Measurements from ENCODE around the gene DHCR24.

DHCR24 gene

DNA sequence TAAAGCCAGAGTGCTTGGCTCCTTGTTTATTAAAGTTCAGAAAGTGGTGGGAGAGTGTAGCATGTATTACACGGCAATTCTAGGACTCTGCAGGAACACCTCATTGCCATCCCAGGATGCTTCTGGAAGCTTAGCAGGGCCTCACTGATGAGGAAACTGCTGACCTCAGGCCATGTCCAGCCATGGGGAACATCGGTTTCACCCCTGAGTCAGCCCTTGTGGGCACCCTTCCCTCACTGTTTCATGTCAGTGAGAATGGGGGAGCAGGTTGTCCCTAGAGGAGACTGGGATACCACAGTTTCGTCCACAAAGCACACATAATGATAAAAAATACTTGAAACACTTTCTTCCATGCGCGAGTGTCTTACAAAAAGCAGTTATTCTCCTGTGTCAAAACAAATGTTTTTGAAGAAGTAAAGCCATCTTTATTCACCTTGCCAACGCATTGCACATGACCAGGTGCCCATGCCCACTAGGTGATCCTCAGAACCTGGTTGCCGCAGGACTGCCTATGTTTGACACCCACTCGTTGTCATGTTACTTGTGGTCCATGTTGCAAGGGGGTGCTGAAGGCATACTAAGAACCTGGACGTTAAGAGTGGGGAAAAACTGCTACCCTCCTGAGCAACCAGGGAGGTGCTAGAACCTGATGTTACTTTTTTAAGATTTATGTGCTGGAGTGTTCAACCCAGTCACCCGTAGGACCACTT is 44.6 kb downstream of the DHCR24 start:
- no peaks in the 10 kb centered on the region for H3K27me3 ChIP-seq (ENCODE audit: insufficient read depth, low read length)
- no peak overlapping the region for H3K27ac ChIP-seq (ENCODE audit: low read depth, low read length, poor library complexity, severe bottlenecking)
- no peak overlapping the region for H3K4me3 ChIP-seq (ENCODE audit: low read depth, low read length, poor library complexity, severe bottlenecking)
- H3K79me2 ChIP-seq (ENCODE audit: insufficient read depth, low read length): no peaks in the 10 kb centered on the region
- H3K4me2 ChIP-seq (ENCODE audit: low read length): no peak overlapping the region
- peaks cover 5% of the 10 kb centered on the region; the same call in 1 of the 2 replicates for H3K36me3 ChIP-seq (ENCODE audit: insufficient read depth, low read length)
- H3K9me2 ChIP-seq (ENCODE audit: low read depth, low read length): no peaks in the 10 kb centered on the region
- H4K20me1 ChIP-seq (ENCODE audit: insufficient read depth, low read length): no peaks in the 10 kb centered on the region
- no peaks in the 10 kb centered on the region for H3K4me1 ChIP-seq (ENCODE audit: insufficient read depth, low read length, severe bottlenecking)
- TF ChIP-seq, protein P1, sequence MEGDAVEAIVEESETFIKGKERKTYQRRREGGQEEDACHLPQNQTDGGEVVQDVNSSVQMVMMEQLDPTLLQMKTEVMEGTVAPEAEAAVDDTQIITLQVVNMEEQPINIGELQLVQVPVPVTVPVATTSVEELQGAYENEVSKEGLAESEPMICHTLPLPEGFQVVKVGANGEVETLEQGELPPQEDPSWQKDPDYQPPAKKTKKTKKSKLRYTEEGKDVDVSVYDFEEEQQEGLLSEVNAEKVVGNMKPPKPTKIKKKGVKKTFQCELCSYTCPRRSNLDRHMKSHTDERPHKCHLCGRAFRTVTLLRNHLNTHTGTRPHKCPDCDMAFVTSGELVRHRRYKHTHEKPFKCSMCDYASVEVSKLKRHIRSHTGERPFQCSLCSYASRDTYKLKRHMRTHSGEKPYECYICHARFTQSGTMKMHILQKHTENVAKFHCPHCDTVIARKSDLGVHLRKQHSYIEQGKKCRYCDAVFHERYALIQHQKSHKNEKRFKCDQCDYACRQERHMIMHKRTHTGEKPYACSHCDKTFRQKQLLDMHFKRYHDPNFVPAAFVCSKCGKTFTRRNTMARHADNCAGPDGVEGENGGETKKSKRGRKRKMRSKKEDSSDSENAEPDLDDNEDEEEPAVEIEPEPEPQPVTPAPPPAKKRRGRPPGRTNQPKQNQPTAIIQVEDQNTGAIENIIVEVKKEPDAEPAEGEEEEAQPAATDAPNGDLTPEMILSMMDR (IDR thresholded peaks at IDR 0.05; ENCODE audit: low read length): no peak
- TF ChIP-seq EZH2 (IDR thresholded peaks at IDR 0.05; ENCODE audit: borderline replicate concordance, low read length): no peak
- no peak overlapping the region for H3K9ac ChIP-seq (ENCODE audit: low read length)
- H2AFZ ChIP-seq (ENCODE audit: low read length): no peak overlapping the region
- no peaks in the 10 kb centered on the region for H3F3A ChIP-seq (ENCODE audit: insufficient read depth, low read length)
- H3K9me3 ChIP-seq (ENCODE audit: low read length): no peaks in the 10 kb centered on the region

DNA sequence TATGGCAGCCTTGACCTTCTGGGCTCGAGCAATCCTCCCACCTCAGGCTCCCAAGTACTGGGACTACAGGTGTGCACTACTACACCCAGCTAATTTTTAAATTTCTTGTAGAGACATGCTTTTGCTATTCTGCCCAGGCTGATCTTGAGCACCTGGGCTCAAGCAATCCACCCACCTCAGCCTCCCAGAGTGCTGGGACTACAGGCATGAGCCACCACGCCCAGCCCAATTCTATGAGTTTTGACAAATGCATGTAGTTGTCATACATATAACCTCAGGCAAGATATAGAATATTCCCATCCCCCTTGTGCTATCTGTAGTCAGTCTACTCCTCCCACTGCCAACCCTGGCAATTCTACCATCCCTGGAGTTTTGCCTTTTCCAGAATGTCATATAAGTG is 47.2 kb downstream of the DHCR24 start:
- Histone ChIP-seq H3K4me3 (ENCODE audit: low read depth, low read length, poor library complexity, severe bottlenecking) (no peak overlapping the region), H4K20me1 (ENCODE audit: insufficient read depth, low read length) (no peaks in the 10 kb centered on the region), H3K9ac (ENCODE audit: low read length) (no peak overlapping the region), H3K27me3 (ENCODE audit: insufficient read depth, low read length) (peaks cover 5% of the 10 kb centered on the region; the same call in 1 of the 2 replicates), H3K79me2 (ENCODE audit: insufficient read depth, low read length) (no peaks in the 10 kb centered on the region), H3K36me3 (ENCODE audit: insufficient read depth, low read length) (no peaks in the 10 kb centered on the region), H2AFZ (ENCODE audit: low read length) (no peak overlapping the region), H3K9me2 (ENCODE audit: low read depth, low read length) (no peaks in the 10 kb centered on the region), H3K27ac (ENCODE audit: low read depth, low read length, poor library complexity, severe bottlenecking) (no peak overlapping the region), H3F3A (ENCODE audit: insufficient read depth, low read length) (no peaks in the 10 kb centered on the region), H3K9me3 (ENCODE audit: low read length) (no peaks in the 10 kb centered on the region), H3K4me1 (ENCODE audit: insufficient read depth, low read length, severe bottlenecking) (no peaks in the 10 kb centered on the region), H3K4me2 (ENCODE audit: low read length) (no peak overlapping the region)
- TF ChIP-seq EZH2 (IDR thresholded peaks at IDR 0.05; ENCODE audit: borderline replicate concordance, low read length): no peak
- TF ChIP-seq, protein P1 (IDR thresholded peaks at IDR 0.05; ENCODE audit: low read length): no peak

DNA sequence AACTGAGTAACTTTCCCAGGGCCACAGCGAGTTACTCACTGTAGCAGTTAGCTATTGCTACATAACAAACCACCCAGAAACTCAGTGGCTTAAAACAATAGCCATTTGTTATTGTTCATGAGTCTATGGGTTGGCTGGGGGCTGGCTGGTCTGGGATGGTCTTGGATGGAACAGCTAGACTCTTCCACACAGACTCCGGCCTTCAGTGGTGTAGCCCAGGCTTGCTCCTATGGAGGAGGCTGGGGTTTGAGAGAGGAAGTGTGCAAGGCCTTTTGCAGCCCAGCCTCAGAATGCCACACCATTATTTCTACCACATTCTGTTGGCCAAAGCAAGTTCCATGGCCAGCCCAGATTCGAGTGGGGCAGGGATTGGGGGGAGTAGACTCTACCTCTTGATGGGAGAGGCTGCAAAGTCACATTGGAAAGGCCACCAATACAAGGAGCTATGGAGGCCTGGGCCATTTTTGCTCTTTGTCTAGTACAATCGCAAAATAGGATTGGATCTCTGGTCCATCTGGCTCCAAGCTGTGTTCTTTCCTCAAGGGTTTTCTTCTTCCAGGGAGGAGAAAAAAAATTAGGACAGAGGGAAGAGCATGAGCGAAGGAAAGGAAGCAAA is 48.3 kb downstream of the DHCR24 start:
- H3K9me3 ChIP-seq (ENCODE audit: low read length): no peaks in the 10 kb centered on the region
- H3K27me3 ChIP-seq (ENCODE audit: insufficient read depth, low read length): peaks cover 5% of the 10 kb centered on the region; the same call in 1 of the 2 replicates
- H3K4me2 ChIP-seq (ENCODE audit: low read length): no peak overlapping the region
- H3K36me3 ChIP-seq (ENCODE audit: insufficient read depth, low read length): no peaks in the 10 kb centered on the region
- H3K27ac ChIP-seq (ENCODE audit: low read depth, low read length, poor library complexity, severe bottlenecking): no peak overlapping the region
- no peak overlapping the region for H3K4me3 ChIP-seq (ENCODE audit: low read depth, low read length, poor library complexity, severe bottlenecking)
- no peaks in the 10 kb centered on the region for H3K9me2 ChIP-seq (ENCODE audit: low read depth, low read length)
- H3K9ac ChIP-seq (ENCODE audit: low read length): no peak overlapping the region
- no peaks in the 10 kb centered on the region for H4K20me1 ChIP-seq (ENCODE audit: insufficient read depth, low read length)
- TF ChIP-seq EZH2 (IDR thresholded peaks at IDR 0.05; ENCODE audit: borderline replicate concordance, low read length): no peak
- TF ChIP-seq, protein P1 (IDR thresholded peaks at IDR 0.05; ENCODE audit: low read length): no peak
- no peaks in the 10 kb centered on the region for H3K4me1 ChIP-seq (ENCODE audit: insufficient read depth, low read length, severe bottlenecking)
- no peaks in the 10 kb centered on the region for H3K79me2 ChIP-seq (ENCODE audit: insufficient read depth, low read length)
- H3F3A ChIP-seq (ENCODE audit: insufficient read depth, low read length): no peaks in the 10 kb centered on the region
- H2AFZ ChIP-seq (ENCODE audit: low read length): no peak overlapping the region
